HepG2 (cell line): Measurements from ENCODE around the gene MTMR4. TPM values are rescaled to one million over a fixed set of nuclear protein-coding genes. Genes with fewer than 3 reads are reported as not detected.

Experiments
- ATAC-seq: fragments of 200-7000 bp; cut with Tn5 transposase; 3 replicates; pipeline ENCODE4 v1.9.1; 2020; ENCODE audit warnings: mild to moderate bottlenecking, moderate library complexity
- BruUV-seq: library from RNA; stranded (reverse); fragments of 400-500 nt; replicated peaks from 2 replicates; lab custom pipeline; 2021; lab: Mats Ljungman, UMichigan
- CTCF ChIA-PET: fragments of 300-600 bp; formaldehyde crosslinking; extraction: SDS; loops from one replicate; lab custom pipeline; 2021; ENCODE audit warnings: low total read pairs, inconsistent platforms, low intra/inter-chr PET ratio; lab: Yijun Ruan, JAX
- POLR2A ChIA-PET: fragments of 350-600 bp; sonication (Branson Sonifier 250); formaldehyde crosslinking; loops from one replicate; lab custom pipeline; 2020; ENCODE audit warnings: antibody characterized with exemption, inconsistent platforms; lab: Yijun Ruan, JAX
- DNase-seq: peaks from one replicate; pipeline ENCODE4 v3.0.0-alpha.2; 2015; ENCODE audit warnings: low spot score
- FAIRE-seq: peaks from 3 replicates; lab custom pipeline; 2011; peaks lifted over from hg19 to GRCh38; lab: Jason Lieb, UNC
- H2AFZ ChIP-seq: one replicate; pipeline ENCODE4 v1.6.1; 2011; ENCODE audit warnings: low read length, inconsistent platforms
- H3K27ac ChIP-seq: fragments of 300-600 bp; 3 replicates; pipeline ENCODE4 v1.8.0; 2011; ENCODE audit warnings: mixed run types, mild to moderate bottlenecking, mixed read lengths, low read length, inconsistent platforms; ENCODE audit not compliant: insufficient read depth; ENCODE audit errors: extremely low read length
- H3K27me3 ChIP-seq, 2 experiments: fragments of 200-600 bp in 1 of 2; 2 replicates in 1 of 2; 3 replicates in 1 of 2; pipeline versions ENCODE4 v1.6.0 to v1.8.0; 2011; ENCODE audit warnings: low read length in 2 of 2, mild to moderate bottlenecking in 2 of 2, moderate library complexity in 2 of 2, inconsistent platforms in 1 of 2; ENCODE audit not compliant: insufficient read depth in 2 of 2, control insufficient read depth in 1 of 2
- H3K36me3 ChIP-seq, 2 experiments: fragments of 200-600 bp in 1 of 2; replicated peaks in 1 of 2; 2 replicates in 1 of 2; 3 replicates in 1 of 2; pipeline versions ENCODE4 v1.5.1 to v1.8.0; 2011; ENCODE audit warnings: low read length in 2 of 2, inconsistent platforms in 1 of 2; ENCODE audit not compliant: insufficient read depth in 2 of 2, control insufficient read depth in 1 of 2
- H3K4me1 ChIP-seq: 2 replicates; pipeline ENCODE4 v1.5.1; 2012; ENCODE audit warnings: low read length, inconsistent platforms; ENCODE audit not compliant: insufficient read depth
- H3K4me2 ChIP-seq: 2 replicates; pipeline ENCODE4 v1.6.0; 2011; ENCODE audit warnings: low read depth, low read length, inconsistent platforms
- H3K4me3 ChIP-seq, 3 experiments: fragments of 200-600 bp in 1 of 3; sonication (generic), shearing (Covaris generic) in 1 of 3; replicated peaks in 1 of 3; 2 replicates each; pipeline ENCODE4 v1.5.1; 2011 to 2016; ENCODE audit warnings: low read length in 3 of 3, inconsistent platforms in 2 of 3, low read depth in 2 of 3, mild to moderate bottlenecking in 2 of 3, control low read depth in 1 of 3, mixed read lengths in 1 of 3; ENCODE audit not compliant: insufficient read depth in 1 of 3
- H3K79me2 ChIP-seq: one replicate; pipeline ENCODE4 v1.6.1; 2011; ENCODE audit warnings: low read length, inconsistent platforms; ENCODE audit not compliant: insufficient read depth
- H3K9ac ChIP-seq: 2 replicates; pipeline ENCODE4 v1.6.0; 2011; ENCODE audit warnings: mild to moderate bottlenecking, low read depth, low read length, inconsistent platforms; ENCODE audit not compliant: insufficient read depth
- H3K9me3 ChIP-seq: 2 replicates; pipeline ENCODE4 v1.5.1; 2012; ENCODE audit warnings: mild to moderate bottlenecking, low read length
- H4K20me1 ChIP-seq: 2 replicates; pipeline ENCODE4 v1.6.0; 2011; ENCODE audit warnings: inconsistent platforms, mild to moderate bottlenecking, low read length, moderate library complexity; ENCODE audit not compliant: insufficient read depth
- EHMT2 ChIP-seq: fragments of 200-600 bp; sonication (generic); IDR thresholded peaks from 2 replicates; pipeline ENCODE4 v1.7.0; 2017; ENCODE audit warnings: antibody characterized with exemption, low read depth, low read length, borderline replicate concordance
- ETV5 ChIP-seq: IDR thresholded peaks from 2 replicates; pipeline ENCODE4 v1.6.1; 2018; ENCODE audit warnings: missing biosample characterization, missing genetic modification reagents, inconsistent platforms, borderline replicate concordance
- FOXK1 ChIP-seq: sonication (generic); formaldehyde crosslinking; IDR thresholded peaks from 2 replicates; pipeline ENCODE4 v1.4.0; 2020; ENCODE audit warnings: low read depth, missing genetic modification reagents, borderline replicate concordance
- HMGA1 ChIP-seq: sonication (generic); formaldehyde crosslinking; conservative IDR thresholded peaks from 2 replicates; pipeline ENCODE4 v1.4.0; 2020; ENCODE audit warnings: missing genetic modification reagents
- KAT2B ChIP-seq: fragments of 150-350 bp; IDR thresholded peaks from 2 replicates; pipeline ENCODE4 v1.6.1; 2014; ENCODE audit warnings: low read depth, low read length, borderline replicate concordance
- RXRA ChIP-seq: sonication (generic); formaldehyde crosslinking; IDR thresholded peaks from 2 replicates; pipeline ENCODE4 v1.5.1; 2020; ENCODE audit warnings: missing genetic modification reagents
- SKI ChIP-seq: fragments of 450-650 bp; IDR thresholded peaks from one replicate; pipeline ENCODE4 v1.6.1; 2018; ENCODE audit warnings: mild to moderate bottlenecking; ENCODE audit not compliant: partially characterized antibody
- ZNF143 ChIP-seq: sonication (generic); formaldehyde crosslinking; IDR thresholded peaks from 2 replicates; pipeline ENCODE4 v1.4.0; 2020; ENCODE audit warnings: missing genetic modification reagents
- ZNF383 ChIP-seq: sonication (generic); formaldehyde crosslinking; IDR thresholded peaks from 2 replicates; pipeline ENCODE4 v1.4.0; 2020; ENCODE audit warnings: missing genetic modification reagents, mild to moderate bottlenecking, borderline replicate concordance
- ZNF605 ChIP-seq: sonication (generic); formaldehyde crosslinking; IDR thresholded peaks from 2 replicates; pipeline ENCODE4 v1.8.0; 2022; ENCODE audit warnings: mild to moderate bottlenecking, missing genetic modification reagents
- WGBS: methylation state at CpG from one replicate; pipeline ENCODE4 v1.1.6; 2017; ENCODE audit warnings: low lambda C conversion rate; 5-methylcytosine and 5-hydroxymethylcytosine counted together
- in situ Hi-C: cut with HindIII; loops from 2 replicates; pipeline ENCODE4 v1.10.0; 2017; ENCODE audit warnings: low pct_unique_long_range_greater_than_20kb; ENCODE audit not compliant: extremely low pct_ligation_motif_present
- intact Hi-C: fragments of 100-400 bp; cut with micrococcal nuclease; formaldehyde crosslinking; loops from one replicate; pipeline ENCODE4 v1.10.0; 2022; ENCODE audit not compliant: unreplicated experiment
- polyA plus RNA-seq, 8 experiments: library from polyadenylated mRNA; depleted of rRNA in 3 of 8; stranded (reverse) in 7 of 8; unstranded in 1 of 8; fragments of >200 nt; fragmentation: Illumina TruSeq in 4 of 8; extraction: Trizol in 4 of 8; gene quantifications; 2 replicates each; pipeline versions ENCODE4 v1.2.1 to v1.2.3, GENCODE V29; 2011 to 2016; ENCODE audit warnings: low read depth in 4 of 8, missing spikeins in 1 of 8, mixed read lengths in 1 of 8; ENCODE audit not compliant: insufficient read depth in 1 of 8
- total RNA-seq, 5 experiments: library from RNA; depleted of rRNA; stranded (reverse); fragments of >200 nt; fragmentation: Illumina TruSeq; extraction: Trizol; gene quantifications; 2 replicates each; pipeline ENCODE4 v1.2.3, GENCODE V29; 2016; ENCODE audit warnings: low read depth in 1 of 5
- TF ChIP-seq, protein P1 (sequence below): sonication (generic); formaldehyde crosslinking; IDR thresholded peaks from 2 replicates; pipeline ENCODE4 v1.4.0; 2020; ENCODE audit warnings: low read depth, mild to moderate bottlenecking, missing genetic modification reagents
- TF ChIP-seq, protein P2 (sequence below): sonication (generic); formaldehyde crosslinking; IDR thresholded peaks from 2 replicates; pipeline ENCODE4 v1.8.1; 2022; ENCODE audit warnings: low read depth, mild to moderate bottlenecking, missing genetic modification reagents
- TF ChIP-seq, protein P3 (sequence below): sonication (generic); formaldehyde crosslinking; IDR thresholded peaks from 2 replicates; pipeline ENCODE4 v1.5.0; 2020; ENCODE audit warnings: mild to moderate bottlenecking, missing genetic modification reagents

The MTMR4 gene
- total and polyA plus RNA-seq, 2 of the 13 experiments (the other 11 are each of a cell fraction or from before 2014, with no cell fraction given): 62.5 to 65.1 TPM

DNA sequence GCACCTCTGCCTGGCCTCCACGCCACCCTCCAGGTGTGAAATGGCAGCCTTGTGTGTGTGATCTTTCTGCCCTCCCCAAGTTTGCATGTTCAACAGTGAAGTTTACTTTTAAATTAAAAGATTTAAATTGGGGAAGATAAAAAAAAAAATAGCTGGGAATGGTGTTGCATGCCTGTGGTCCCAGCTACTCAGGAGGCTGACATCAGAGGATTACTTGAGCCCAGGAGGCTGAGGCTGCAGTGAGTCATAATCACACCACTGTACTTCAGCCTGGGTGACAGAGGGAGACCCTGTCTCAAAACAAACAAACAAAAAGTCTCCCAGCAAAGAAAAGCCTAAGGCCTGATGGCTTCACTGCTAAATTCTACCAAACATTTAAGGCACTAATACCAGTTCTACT lies 61.7 kb downstream of the MTMR4 start (continued):
- no peak for TF ChIP-seq KAT2B
- TF ChIP-seq ZNF383 (CRISPR knock-in tag): no peak
- TF ChIP-seq, protein P1, sequence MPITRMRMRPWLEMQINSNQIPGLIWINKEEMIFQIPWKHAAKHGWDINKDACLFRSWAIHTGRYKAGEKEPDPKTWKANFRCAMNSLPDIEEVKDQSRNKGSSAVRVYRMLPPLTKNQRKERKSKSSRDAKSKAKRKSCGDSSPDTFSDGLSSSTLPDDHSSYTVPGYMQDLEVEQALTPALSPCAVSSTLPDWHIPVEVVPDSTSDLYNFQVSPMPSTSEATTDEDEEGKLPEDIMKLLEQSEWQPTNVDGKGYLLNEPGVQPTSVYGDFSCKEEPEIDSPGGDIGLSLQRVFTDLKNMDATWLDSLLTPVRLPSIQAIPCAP: no peak
- no peak for TF ChIP-seq SKI
- TF ChIP-seq ZNF143: no peak
- no peak for TF ChIP-seq EHMT2
- TF ChIP-seq ZNF605 (CRISPR knock-in tag): 0 out of 2 replicates have a peak, but pooled peaks have one; percentile 26

DNA sequence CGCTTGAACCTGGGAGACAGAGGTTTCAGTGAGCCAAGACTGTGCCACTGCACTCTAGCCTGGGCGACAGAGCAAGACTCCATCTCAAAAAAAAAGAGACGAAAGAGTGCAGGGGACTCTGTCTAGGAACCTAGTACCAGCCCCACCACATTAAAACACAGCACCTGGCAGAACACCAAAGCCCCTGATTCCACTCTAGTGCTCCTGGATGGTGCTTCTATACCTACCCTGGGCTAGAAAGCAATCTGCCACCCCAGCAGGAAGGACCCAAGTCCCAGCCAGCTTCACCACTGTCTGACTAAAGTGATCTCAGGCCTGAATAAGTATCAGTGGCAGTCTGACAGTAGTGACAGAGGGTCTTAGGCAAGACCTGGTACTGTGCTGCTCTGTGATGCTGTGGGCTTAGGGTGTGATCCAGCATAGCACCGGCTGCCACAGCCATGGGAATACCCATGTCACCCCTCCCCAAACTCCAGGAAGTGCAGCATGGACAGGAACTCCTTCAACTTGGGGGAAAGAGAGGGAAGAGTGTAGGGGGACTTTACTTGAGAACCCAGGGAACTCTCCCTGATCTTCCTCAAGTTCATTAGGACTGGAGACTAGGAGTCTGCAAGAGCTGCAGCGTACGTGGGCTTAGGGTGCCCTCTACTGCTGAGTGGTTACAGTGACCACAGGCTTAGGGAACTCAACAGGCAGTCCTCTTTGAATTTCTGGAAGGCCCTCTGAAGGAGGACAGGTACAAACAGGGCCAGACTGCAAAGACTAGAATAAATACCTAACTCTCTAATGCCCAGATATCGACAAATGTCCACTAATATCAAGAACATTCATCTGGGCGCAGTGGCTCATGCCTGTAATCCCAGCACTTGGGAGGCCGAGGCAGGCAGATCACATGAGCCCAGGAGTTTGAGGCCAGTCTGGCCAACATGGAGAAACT lies 67.1 kb downstream of the MTMR4 start:
- no TSS peak for BruUV-seq
- H3K4me1 ChIP-seq: peaks cover 11% of the 10 kb centered on the region; the same call in 1 of the 2 replicates
- no peak overlapping the region for H3K4me2 ChIP-seq
- no peak overlapping the region for H3K4me3 ChIP-seq
- intact Hi-C loops (loop anchor here (1.0 to 2.0 kb wide), 2 partner anchors 130 to 139 kb away; no protein-coding TSS in a partner anchor), in situ Hi-C loops (loop anchor here (5.0 to 10.0 kb wide), 2 partner anchors 57 to 140 kb away; no protein-coding TSS in a partner anchor)
- H3K27ac ChIP-seq: no peak overlapping the region
- H3K9me3 ChIP-seq: no peaks in the 10 kb centered on the region
- H3K79me2 ChIP-seq: no peaks in the 10 kb centered on the region
- peak; percentile 84 for FAIRE-seq
- ChIA-PET CTCF (interaction anchor here (0.7 to 3.7 kb wide), 7 partner anchors 95 to 247 kb away, joined by 3 to 121 read pairs (median 6); partner anchors contain the start of gene SUPT4H1), POLR2A (interaction anchor here (1.4 kb wide), 1 partner anchor 95 kb away, joined by 3 read pairs; the partner anchor contains the start of gene SUPT4H1)
- peak; percentile 99 for ATAC-seq
- no peak overlapping the region for H3K9ac ChIP-seq
- peaks cover 0 to 14% of the 10 kb centered on the region in 2 experiments; a peak in 2 of 5 replicates for H3K27me3 ChIP-seq
- no peaks in the 10 kb centered on the region for H3K36me3 ChIP-seq
- no peak overlapping the region for H2AFZ ChIP-seq
- peak; percentile 88 for DNase-seq
- WGBS: 23% methylated on average over 9 of the region's 9 CpGs
- H4K20me1 ChIP-seq: no peaks in the 10 kb centered on the region
- TF ChIP-seq RXRA (CRISPR knock-in tag) (no peak), ETV5 (CRISPR knock-in tag) (no peak), HMGA1 (no peak), FOXK1 (CRISPR knock-in tag) (no peak)
- TF ChIP-seq, protein P2, sequence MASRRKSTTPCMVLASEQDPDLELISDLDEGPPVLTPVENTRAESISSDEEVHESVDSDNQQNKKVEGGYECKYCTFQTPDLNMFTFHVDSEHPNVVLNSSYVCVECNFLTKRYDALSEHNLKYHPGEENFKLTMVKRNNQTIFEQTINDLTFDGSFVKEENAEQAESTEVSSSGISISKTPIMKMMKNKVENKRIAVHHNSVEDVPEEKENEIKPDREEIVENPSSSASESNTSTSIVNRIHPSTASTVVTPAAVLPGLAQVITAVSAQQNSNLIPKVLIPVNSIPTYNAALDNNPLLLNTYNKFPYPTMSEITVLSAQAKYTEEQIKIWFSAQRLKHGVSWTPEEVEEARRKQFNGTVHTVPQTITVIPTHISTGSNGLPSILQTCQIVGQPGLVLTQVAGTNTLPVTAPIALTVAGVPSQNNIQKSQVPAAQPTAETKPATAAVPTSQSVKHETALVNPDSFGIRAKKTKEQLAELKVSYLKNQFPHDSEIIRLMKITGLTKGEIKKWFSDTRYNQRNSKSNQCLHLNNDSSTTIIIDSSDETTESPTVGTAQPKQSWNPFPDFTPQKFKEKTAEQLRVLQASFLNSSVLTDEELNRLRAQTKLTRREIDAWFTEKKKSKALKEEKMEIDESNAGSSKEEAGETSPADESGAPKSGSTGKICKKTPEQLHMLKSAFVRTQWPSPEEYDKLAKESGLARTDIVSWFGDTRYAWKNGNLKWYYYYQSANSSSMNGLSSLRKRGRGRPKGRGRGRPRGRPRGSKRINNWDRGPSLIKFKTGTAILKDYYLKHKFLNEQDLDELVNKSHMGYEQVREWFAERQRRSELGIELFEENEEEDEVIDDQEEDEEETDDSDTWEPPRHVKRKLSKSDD (CRISPR knock-in tag): no peak
- TF ChIP-seq, protein P3, sequence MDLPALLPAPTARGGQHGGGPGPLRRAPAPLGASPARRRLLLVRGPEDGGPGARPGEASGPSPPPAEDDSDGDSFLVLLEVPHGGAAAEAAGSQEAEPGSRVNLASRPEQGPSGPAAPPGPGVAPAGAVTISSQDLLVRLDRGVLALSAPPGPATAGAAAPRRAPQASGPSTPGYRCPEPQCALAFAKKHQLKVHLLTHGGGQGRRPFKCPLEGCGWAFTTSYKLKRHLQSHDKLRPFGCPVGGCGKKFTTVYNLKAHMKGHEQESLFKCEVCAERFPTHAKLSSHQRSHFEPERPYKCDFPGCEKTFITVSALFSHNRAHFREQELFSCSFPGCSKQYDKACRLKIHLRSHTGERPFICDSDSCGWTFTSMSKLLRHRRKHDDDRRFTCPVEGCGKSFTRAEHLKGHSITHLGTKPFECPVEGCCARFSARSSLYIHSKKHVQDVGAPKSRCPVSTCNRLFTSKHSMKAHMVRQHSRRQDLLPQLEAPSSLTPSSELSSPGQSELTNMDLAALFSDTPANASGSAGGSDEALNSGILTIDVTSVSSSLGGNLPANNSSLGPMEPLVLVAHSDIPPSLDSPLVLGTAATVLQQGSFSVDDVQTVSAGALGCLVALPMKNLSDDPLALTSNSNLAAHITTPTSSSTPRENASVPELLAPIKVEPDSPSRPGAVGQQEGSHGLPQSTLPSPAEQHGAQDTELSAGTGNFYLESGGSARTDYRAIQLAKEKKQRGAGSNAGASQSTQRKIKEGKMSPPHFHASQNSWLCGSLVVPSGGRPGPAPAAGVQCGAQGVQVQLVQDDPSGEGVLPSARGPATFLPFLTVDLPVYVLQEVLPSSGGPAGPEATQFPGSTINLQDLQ (CRISPR knock-in tag): no peak
